ENCODE measurements around the gene SMPD2. TPM values are rescaled to one million over a fixed set of nuclear protein-coding genes. Genes with fewer than 3 reads are reported as not detected.

SMPD2 gene
- total RNA-seq, 4 donors from 2014 or later = 10.2 to 16.2 (median 10.7) TPM

- ATAC-seq (ENCODE audit: low FRiP score) (no peak), DNase-seq (ENCODE audit: low spot score) (no peak)
Measured at GRCh38 chr6:109411034-109411433, 29.5 kb upstream of the SMPD2 start.

GRCh38 chr6:109417646-109418045 is 22.9 kb upstream of the SMPD2 start:
- DNase-seq (ENCODE audit: low spot score) (no peak), ATAC-seq (ENCODE audit: low FRiP score) (no peak)
- TF ChIP-seq CTCF (IDR thresholded peaks at IDR 0.05) = no peak

More at GRCh38 chr6:109411034-109411433, 29.5 kb upstream of the SMPD2 start:
- no peak for TF ChIP-seq CTCF (IDR thresholded peaks at IDR 0.05)

DNA sequence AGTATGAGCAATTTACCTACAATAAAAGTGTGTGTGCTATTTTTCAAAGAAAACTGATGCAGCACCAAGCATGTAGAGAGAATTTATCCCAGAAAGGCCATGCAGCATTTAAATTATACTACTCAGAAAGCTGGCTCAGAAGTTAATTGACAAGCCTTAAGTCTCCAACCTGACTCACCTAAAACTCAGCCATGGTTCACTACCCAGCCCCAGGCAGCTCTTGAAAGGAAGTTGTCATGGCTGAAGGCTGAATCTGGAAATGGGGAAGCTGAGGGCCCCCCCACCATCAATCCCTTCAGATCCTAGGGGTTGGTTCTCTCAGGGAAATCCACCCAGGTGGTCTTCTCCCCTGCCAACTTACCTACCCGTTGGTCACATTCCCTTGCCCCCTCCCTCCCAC is 19.8 kb upstream of the SMPD2 start:
- no peak for ATAC-seq (ENCODE audit: low FRiP score)
- DNase-seq (ENCODE audit: low spot score) = no peak
- no peak for TF ChIP-seq CTCF (IDR thresholded peaks at IDR 0.05)

DNA sequence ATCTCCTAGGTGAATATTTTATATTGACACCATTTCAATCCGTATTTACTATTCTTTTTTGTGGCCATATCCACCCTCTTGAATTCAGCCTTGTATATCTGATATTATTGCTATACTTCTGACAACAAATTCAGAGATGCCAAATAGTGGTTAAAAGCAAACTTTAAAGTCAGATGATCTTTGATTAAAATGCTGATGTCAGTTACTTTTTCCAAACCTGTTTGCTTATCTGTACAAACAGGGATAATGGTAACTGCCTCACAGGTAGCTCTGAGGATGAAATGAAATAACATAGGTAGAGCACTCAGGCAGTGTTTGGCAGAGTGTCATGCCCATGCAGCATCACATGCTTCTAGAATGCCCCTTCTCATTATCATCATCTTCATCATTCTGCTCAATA is 19.3 kb upstream of the SMPD2 start:
- DNase-seq (ENCODE audit: low spot score) = no peak
- ATAC-seq (ENCODE audit: low FRiP score) = no peak
- TF ChIP-seq CTCF (IDR thresholded peaks at IDR 0.05) = no peak

DNA sequence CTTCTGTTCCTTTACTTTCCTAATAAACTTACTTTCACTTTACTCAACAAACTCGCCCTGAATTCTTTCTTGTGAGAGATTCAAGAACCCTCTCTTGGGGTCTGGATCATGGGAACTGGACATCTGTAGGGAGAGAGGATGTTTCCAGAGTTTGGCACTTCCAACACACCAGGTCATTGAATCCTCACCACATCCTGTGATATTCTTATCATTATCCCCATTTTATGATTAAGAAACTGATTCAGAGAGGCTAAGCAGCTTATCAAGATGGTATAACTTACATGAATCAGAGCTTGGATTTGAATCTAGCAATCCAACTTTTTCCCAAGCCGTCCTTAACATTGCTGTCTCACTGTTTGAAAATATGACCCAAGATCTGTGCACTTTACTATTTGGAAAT is 15.6 kb upstream of the SMPD2 start:
- no peak for TF ChIP-seq CTCF (IDR thresholded peaks at IDR 0.05)
- ATAC-seq (ENCODE audit: low FRiP score) (no peak), DNase-seq (ENCODE audit: low spot score) (no peak)

DNA sequence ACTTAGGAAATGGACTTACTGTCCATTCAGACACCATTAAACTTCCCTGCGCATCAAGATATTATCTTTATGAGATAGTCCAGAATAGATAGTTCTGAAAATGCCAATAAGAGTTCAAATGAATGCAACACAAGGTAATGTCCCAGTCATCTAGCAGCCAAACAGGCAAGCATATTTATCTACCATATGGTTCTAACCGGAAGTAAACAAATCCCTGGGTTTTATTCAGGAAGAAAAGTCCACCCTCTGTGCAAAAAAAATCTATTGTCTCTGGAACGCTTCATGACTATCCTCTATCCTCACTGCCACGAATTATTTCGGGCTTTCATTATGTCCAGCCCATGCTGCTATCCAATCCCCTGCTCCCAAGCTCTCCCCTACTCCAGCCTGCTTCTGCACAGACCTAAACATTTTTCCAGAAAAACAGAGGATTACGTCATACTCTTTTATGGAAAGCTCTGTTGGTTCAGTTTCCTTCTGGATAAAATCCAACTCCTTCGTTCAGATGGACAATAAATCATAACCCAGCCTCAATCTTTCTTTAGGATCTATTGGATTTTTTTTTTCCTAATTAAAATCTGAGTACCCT is 11.5 kb upstream of the SMPD2 start:
- no peak for TF ChIP-seq CTCF (IDR thresholded peaks at IDR 0.05)
- ATAC-seq (ENCODE audit: low FRiP score) (peak; percentile 32), DNase-seq (ENCODE audit: low spot score) (no peak)

GRCh38 chr6:109429496-109429895 is 11.0 kb upstream of the SMPD2 start:
- ATAC-seq (ENCODE audit: low FRiP score) = no peak
- DNase-seq (ENCODE audit: low spot score) = no peak
- no peak for TF ChIP-seq CTCF (IDR thresholded peaks at IDR 0.05)
